HG03196 (cell line): ENCODE results near the gene NSUN6.

Source experiments
- ATAC-seq: cut with Tn5 transposase; IDR thresholded peaks from one replicate; pipeline ENCODE4 v1.9.1; 2021; ENCODE audit not compliant: unreplicated experiment

Gene NSUN6

DNA sequence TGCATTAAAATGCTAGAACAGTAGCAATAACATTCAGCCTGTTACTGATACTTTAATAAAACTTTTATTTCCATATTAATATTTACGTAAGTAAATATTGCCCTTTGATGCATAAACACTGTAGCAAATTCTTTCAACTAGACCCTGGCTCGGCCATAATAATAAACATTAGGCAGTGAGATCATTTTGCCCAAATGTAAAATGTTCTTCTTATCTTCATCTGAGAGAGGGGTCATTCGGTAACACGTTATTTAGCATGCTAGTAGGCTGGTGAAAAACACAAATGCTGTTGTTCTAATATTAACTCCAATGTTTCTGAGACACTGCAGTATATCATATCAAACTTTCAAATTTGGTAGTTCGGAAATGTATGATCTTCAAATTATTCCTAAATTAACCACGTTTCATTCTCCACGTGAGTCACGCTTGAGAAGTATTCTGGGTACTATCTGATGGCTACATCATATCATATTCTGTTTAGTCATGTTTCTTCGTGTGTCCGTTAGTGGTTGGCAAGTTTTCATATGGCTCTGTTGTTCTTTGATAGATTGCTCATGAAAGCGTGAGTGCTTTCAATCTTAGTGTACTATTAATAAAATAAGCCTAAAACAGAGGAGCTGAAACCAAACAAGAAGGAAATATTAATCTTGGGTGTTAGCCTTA, 145.8 kb downstream of the NSUN6 start:
- no peak for ATAC-seq

DNA sequence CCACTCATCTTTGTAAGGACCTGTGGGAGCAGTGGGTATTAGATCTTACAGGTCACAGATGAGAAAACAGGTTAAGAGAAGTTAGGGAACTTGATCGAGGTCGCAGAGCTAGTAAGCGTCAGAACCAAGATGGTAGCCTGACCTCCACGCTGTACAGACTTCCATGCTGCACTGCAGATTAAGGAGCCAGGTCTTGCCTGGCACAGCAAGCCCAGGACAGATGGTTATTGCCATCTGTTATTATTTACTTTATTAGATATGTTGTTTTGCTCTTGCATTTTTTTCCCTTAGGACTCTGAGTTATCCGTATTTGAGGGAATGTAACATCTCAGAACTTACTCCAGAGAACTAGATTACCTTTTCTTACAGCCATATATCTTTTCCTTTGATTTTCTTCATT, 147.2 kb downstream of the NSUN6 start:
- no peak for ATAC-seq

DNA sequence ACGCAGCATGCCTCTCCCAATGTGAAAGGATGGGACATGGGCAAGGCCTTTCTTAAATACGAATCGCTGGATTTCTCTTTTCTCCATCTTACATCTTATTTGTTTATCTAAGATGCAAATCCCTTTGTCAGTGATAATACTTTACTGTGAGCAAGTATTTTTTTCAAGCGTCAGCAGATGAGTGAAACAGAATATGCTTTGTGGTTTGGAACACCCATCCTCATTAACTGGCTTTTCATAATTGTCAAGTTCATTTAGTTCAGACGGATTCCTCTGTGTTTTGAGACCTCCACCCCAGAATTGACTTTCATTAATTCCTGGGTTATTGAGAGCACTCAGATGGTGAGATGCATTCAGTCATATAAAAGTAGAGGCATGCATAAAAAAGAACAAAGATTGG, 149.8 kb downstream of the NSUN6 start:
- no peak for ATAC-seq

DNA sequence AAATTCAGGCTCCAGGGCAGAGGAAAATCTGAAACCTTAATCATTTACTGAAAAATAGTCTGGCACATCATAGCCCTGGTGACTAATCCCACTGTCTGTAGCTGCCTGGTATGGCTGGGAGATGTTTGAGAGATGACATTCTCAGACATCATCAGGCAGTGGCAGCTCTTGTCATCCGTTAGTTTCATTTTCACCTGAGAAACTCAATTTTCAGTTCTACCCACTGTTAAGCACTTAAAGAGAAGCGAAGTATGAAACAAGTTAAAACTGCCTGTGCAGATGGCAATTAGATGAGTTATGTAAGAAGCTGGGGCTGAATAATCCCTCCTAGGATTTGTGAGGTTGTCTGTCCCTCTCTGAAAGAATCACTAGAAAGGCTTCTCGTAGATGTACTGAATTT, 150.2 kb downstream of the NSUN6 start:
- peak; percentile 93 for ATAC-seq

DNA sequence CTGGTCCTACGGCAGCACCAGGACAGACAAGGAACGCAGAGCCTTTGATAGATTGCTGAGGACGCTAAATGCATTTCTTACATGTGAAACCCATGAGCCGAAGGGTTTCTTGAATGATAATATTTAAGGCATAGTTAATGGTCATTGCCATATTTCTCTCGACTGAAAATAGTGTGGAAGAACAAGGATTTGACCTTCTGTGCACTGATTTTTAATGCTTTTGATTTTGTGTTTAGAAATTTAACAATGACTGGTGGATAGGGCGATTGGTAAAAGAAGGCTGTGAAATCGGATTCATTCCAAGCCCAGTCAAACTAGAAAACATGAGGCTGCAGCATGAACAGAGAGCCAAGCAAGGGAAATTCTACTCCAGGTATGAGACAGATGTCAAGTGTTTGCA, 150.8 kb downstream of the NSUN6 start:
- ATAC-seq: no peak

DNA sequence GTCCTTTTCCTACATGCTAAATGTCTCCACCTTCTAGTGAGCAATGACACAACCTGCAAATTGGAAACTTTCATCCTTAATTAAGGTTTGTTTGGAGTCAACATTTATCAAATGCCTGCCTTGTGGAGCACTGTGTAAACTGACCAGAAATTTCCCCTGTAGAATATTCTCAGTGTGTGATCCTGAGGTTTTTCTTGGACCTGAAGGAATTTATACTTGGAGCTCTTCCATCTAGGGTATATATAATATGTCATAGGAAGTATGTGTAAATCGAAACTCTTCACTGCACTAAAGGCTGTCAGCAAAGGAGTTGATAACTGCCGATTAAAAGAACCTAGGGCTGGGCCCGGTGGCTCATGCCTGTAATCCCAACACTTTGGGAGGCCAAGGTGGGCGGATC, 152.4 kb downstream of the NSUN6 start:
- ATAC-seq: no peak

DNA sequence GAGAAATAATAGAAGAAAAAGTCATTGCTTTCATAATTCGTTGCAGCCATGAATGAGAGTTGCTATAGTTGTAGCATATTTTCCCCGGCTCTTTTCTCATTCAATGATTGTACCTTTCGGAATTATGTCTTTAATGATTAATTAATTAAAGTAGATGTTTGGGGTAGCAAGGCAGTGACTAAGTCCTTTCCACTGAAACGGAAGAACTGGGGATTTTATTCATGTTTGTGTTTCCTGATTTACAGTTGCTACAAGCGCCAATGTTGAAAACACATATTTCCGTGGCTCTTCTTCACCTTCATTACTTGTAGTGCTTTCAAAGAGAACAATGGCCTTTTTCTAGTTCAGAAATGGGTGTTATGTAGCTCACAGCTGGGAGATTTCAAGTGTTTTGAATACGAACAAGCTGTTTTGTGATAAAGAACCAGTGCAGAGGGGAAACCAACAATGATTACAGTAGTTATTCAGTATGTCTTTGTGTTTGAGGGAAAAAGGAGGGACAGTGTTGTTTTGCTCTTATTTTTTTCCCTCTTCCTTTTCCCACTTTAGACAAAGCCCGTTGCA, 153.5 kb downstream of the NSUN6 start:
- no peak for ATAC-seq
